Heart right ventricle (tissue), 16 donors: ENCODE data around the gene ADCY4. TPM values are rescaled to one million over a fixed set of nuclear protein-coding genes. Genes with fewer than 3 reads are reported as not detected.

Source experiments
- ATAC-seq, 8 donors: fragments of 200-7000 bp; cut with Tn5 transposase; one replicate each; pipeline ENCODE4 v1.9.1; 2020; ENCODE audit warnings: mild to moderate bottlenecking in 8 of 8, moderate library complexity in 8 of 8, moderate number of reproducible peaks in 1 of 8
- DNase-seq, 2 donors: peaks; one replicate each; pipeline ENCODE4 v3.0.0-alpha.2; 2020
- H3K27ac ChIP-seq, 10 donors: fragments of 200-600 bp; sonication (generic) in 2 of 10; one replicate each; pipeline versions ENCODE4 v1.5.0 to v1.8.0; 2020 to 2022; ENCODE audit warnings: mild to moderate bottlenecking in 3 of 10
- H3K27me3 ChIP-seq, 7 donors: fragments of 200-600 bp; one replicate each; pipeline ENCODE4 v1.8.0; 2021 to 2022; ENCODE audit warnings: mild to moderate bottlenecking in 2 of 7
- H3K36me3 ChIP-seq, 9 donors: fragments of 200-600 bp; sonication (generic) in 1 of 9; one replicate each; pipeline versions ENCODE4 v1.5.0 to v1.8.0; 2020 to 2022; ENCODE audit warnings: mild to moderate bottlenecking in 2 of 9
- H3K4me1 ChIP-seq, 9 donors: fragments of 200-600 bp; sonication (generic) in 1 of 9; one replicate each; pipeline versions ENCODE4 v1.5.0 to v1.8.0; 2020 to 2022; ENCODE audit warnings: mild to moderate bottlenecking in 4 of 9
- H3K4me3 ChIP-seq, 10 donors: fragments of 200-600 bp; sonication (generic) in 2 of 10; one replicate each; pipeline versions ENCODE4 v1.5.0 to v1.8.0; 2020 to 2022; ENCODE audit warnings: mild to moderate bottlenecking in 7 of 10, moderate library complexity in 2 of 10
- H3K9me3 ChIP-seq, 11 donors: fragments of 200-600 bp in 10 of 11; sonication (generic) in 2 of 11; one replicate each; pipeline versions ENCODE4 v1.5.0 to v1.8.0; 2013 to 2022; ENCODE audit warnings: mild to moderate bottlenecking in 2 of 11, control low read depth in 1 of 11, moderate library complexity in 1 of 11
- CTCF ChIP-seq, 9 donors: fragments of 200-600 bp; sonication (generic) in 2 of 9; IDR thresholded peaks; one replicate each; pipeline versions ENCODE4 v1.5.0 to v1.8.0; 2021 to 2022; ENCODE audit warnings: antibody characterized with exemption in 9 of 9, mild to moderate bottlenecking in 5 of 9, moderate library complexity in 1 of 9
- WGBS, 2 donors: extraction: QIAGEN DNeasy Blood & Tissue Kit; methylation state at CpG; one replicate each; pipeline ENCODE4 v1.1.7; 2013; ENCODE audit warnings: inconsistent platforms in 1 of 2; 5-methylcytosine and 5-hydroxymethylcytosine counted together
- intact Hi-C, 10 donors: fragments of 100-400 bp; cut with DNase I; formaldehyde crosslinking; loops; one replicate each; pipeline versions ENCODE4 v1.11.1 to v1.14.2; 2022
- polyA plus RNA-seq, 2 donors: library from polyadenylated mRNA; stranded (reverse); fragments of 200-250 nt; gene quantifications; one replicate each; pipeline ENCODE4 v1.2.3, GENCODE V29; 2013
- total RNA-seq, 10 donors: library from RNA; stranded (reverse); fragmentation: NEBNext Ultra II Directional in 3 of 10; extraction: Animal tissue kit (Norgen Biotek cat#: 25700) in 3 of 10; gene quantifications; one replicate each; pipeline versions ENCODE4 v1.2.1 to v1.2.4, GENCODE V29; 2021 to 2023
- donor health status: Arrhythmogenic right ventricular cardiomyopathy.
- donor health status: ischemic (EF 13 %, LVEDD 7.1; RV severe dilation, severe dysfunction).
- donor health status: healthy with polysubstance abuse.
- donor health status: DM: no; HTN: yes; CAD: no.
- donor health status: DM: no; HTN: no; CAD: no.
- donor health status: ischemic (EF 25% LVEDD 6.9; RV normal size, moderate dysfunction).
- donor health status: ischemic (EF 25% LVEDD 5.7; RV mildly dilated, moderate dysfunction).
- donor health status: healthy.
- donor health status: DM: yes; HTN: yes; CAD: no.
- donor health status: Ischemic cardiomyopathy.
- donor health status: ischemic (EF 35%, LVEDD 5.7; RV mildly dilated, moderate dysfunction).
- donor health status: nonischemic (EF 11% LVEDD 7.7; RV severe dilation, severe dysfunction).
- donor health status: DM: yes; HTN: yes; CAD: no.
- donor health status: PGD.
- donor health status: ischemic (EF 29% LVEDD 5.4; RV normal size, mild dysfunction).
- donor health status: nonischemic (EF 23%, LVEDD 6.1; RV moderate dilation, normal function).

The ADCY4 gene
- total and polyA plus RNA-seq, 12 donors = 17.4 to 104 (median 23.4) TPM

GRCh38 chr14:24307575-24308341 lies 27.1 kb downstream of the ADCY4 start, which contains the start of gene CIDEB:
TSS of gene CIDEB (minus strand) at chr14:24307977. CDS start at chr14:24307858, 119 bp downstream.
- ATAC-seq (peak in 3 of 8 donors; percentile 15 to 21 (median 18)), DNase-seq (peak in 1 of 2 donors; percentile 58)
- H3K4me1 ChIP-seq = peaks cover 11 to 52% (median 36%) of the 10 kb centered on the region in 9 donors
- 60 to 62% methylated on average over 6 of the region's 6 CpGs for WGBS, 2 donors
- intact Hi-C loops = no loop called here
- TF ChIP-seq CTCF (IDR thresholded peaks at IDR 0.05) = peak; percentile 82 to 95 (median 93)
- H3K27ac ChIP-seq = no peak within 1 kb of the TSS
- H3K27me3 ChIP-seq = no peaks in the 10 kb centered on the region
- no peak within 1 kb of the TSS for H3K4me3 ChIP-seq
- H3K9me3 ChIP-seq = no peaks in the 10 kb centered on the region
- H3K36me3 ChIP-seq = peaks cover 0 to 52% (median 34%) of the 10 kb centered on the region in 9 donors

DNA sequence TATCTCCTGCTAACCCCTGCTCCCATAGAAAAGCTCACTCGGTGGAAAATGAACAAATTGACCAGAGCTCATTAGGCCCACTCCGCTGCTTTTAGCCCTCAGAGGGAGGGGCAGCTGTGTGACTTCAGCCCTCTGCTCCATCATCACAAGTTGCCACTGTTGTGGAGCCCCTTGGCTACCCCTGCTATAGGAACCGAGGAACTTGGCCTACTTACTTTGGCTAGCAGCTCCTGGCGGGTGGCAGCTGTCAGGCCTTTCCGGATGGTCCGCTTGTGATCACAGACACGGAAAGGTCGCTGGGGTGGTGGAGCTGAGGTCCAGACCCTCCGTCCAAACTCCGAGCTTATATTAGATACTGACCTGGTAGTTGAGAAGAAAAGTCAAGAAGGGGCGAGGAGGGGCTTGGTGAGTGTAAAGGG lies 27.7 kb downstream of the ADCY4 start:
- peaks cover 0 to 58% (median 39%) of the 10 kb centered on the region in 9 donors for H3K36me3 ChIP-seq

DNA sequence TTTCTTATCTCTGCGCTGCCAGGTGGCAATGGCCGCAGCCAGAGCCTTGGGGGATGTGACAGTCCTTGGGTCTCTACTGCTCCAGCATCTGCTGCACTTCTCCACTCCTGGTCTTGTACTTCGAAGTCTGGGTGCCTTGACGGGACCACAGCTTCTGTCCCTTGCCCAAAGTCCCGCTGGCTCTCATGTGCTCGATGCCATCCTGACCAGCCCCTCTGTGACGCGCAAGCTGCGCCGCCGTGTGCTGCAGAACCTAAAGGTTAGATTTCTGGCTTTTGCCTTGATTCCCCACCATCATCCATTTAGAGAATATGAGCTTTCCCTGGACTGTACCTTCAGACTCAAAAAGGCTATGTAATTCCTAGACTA lies 30.9 kb downstream of the ADCY4 start:
- DNase-seq = no peak
- peaks cover 0 to 35% (median 20%) of the 10 kb centered on the region in 9 donors for H3K4me1 ChIP-seq
- peaks cover 0 to 72% (median 46%) of the 10 kb centered on the region in 9 donors for H3K36me3 ChIP-seq
- no peaks in the 10 kb centered on the region for H3K27me3 ChIP-seq
- H3K27ac ChIP-seq = no peak overlapping the region
- TF ChIP-seq CTCF (IDR thresholded peaks at IDR 0.05) = no peak
- ATAC-seq = no peak
- intact Hi-C loops = no loop called here
- WGBS, 2 donors = 95 to 96% methylated on average over 11 of the region's 11 CpGs
- no peaks in the 10 kb centered on the region for H3K9me3 ChIP-seq
- H3K4me3 ChIP-seq = no peak overlapping the region

More for the DNA sequence above, 27.7 kb downstream of the ADCY4 start:
- no peak overlapping the region for H3K27ac ChIP-seq
- intact Hi-C loops = no loop called here
- ATAC-seq = no peak
- no peaks in the 10 kb centered on the region for H3K27me3 ChIP-seq
- no peak overlapping the region for H3K4me3 ChIP-seq
- WGBS, 2 donors = 84 to 88% methylated on average over 11 of the region's 11 CpGs
- H3K4me1 ChIP-seq = peaks cover 11 to 46% (median 30%) of the 10 kb centered on the region in 9 donors
- H3K9me3 ChIP-seq = no peaks in the 10 kb centered on the region
- no peak for TF ChIP-seq CTCF (IDR thresholded peaks at IDR 0.05)
- DNase-seq = no peak

GRCh38 chr14:24300326-24300980 lies 34.4 kb downstream of the ADCY4 start:
- no peak for ATAC-seq

More at GRCh38 chr14:24300326-24300980, 34.4 kb downstream of the ADCY4 start:
- Histone ChIP-seq H3K27ac (peak overlapping the region in 7 of 10 donors; percentile 83 to 91 (median 84)), H3K27me3 (no peaks in the 10 kb centered on the region), H3K36me3 (peaks cover 0 to 62% (median 35%) of the 10 kb centered on the region in 9 donors), H3K9me3 (no peaks in the 10 kb centered on the region), H3K4me3 (peak overlapping the region; percentile 79 to 97 (median 92)), H3K4me1 (peaks cover 0 to 46% (median 25%) of the 10 kb centered on the region in 9 donors)
- WGBS, 2 donors = 30 to 31% methylated on average over 16 of the region's 16 CpGs
- intact Hi-C loops = no loop called here
- no peak for TF ChIP-seq CTCF (IDR thresholded peaks at IDR 0.05)
- DNase-seq = no peak
